GM23338 (cell line): ENCODE data around the gene TMEM131L. TPM values are rescaled to one million over a fixed set of nuclear protein-coding genes. Genes with fewer than 3 reads are reported as not detected.

Source experiments
- ATAC-seq: fragments of 200-7000 bp; cut with Tn5 transposase; 3 replicates; pipeline ENCODE4 v1.9.1; 2020
- DNase-seq: peaks from one replicate; pipeline ENCODE4 v3.0.0-alpha.2; 2015; ENCODE audit warnings: low spot score
- H2AFZ ChIP-seq: fragments of 200-600 bp; sonication (generic); 2 replicates; pipeline ENCODE4 v1.8.0; 2016; ENCODE audit warnings: antibody characterized with exemption, mild to moderate bottlenecking, moderate library complexity
- H3F3A ChIP-seq: fragments of 200-600 bp; sonication (generic); replicated peaks from 2 replicates; pipeline ENCODE4 v1.8.0; 2017; ENCODE audit warnings: antibody characterized with exemption, mixed run types, low read depth
- H3K27ac ChIP-seq: fragments of 200-600 bp; sonication (generic); 2 replicates; pipeline ENCODE4 v1.6.1; 2016; ENCODE audit warnings: low read depth
- H3K27me3 ChIP-seq: fragments of 200-600 bp; sonication (generic); 2 replicates; pipeline ENCODE4 v1.8.0; 2016; ENCODE audit warnings: mild to moderate bottlenecking, mixed run types, moderate library complexity; ENCODE audit not compliant: insufficient read depth
- H3K36me3 ChIP-seq: fragments of 200-600 bp; sonication (generic); 2 replicates; pipeline ENCODE4 v1.8.0; 2016; ENCODE audit warnings: mild to moderate bottlenecking; ENCODE audit not compliant: insufficient read depth
- H3K4me1 ChIP-seq: fragments of 200-600 bp; sonication (generic); 2 replicates; pipeline ENCODE4 v1.8.0; 2016; ENCODE audit warnings: mild to moderate bottlenecking, moderate library complexity; ENCODE audit not compliant: insufficient read depth
- H3K4me2 ChIP-seq: fragments of 200-600 bp; sonication (generic); 2 replicates; pipeline ENCODE4 v1.7.1; 2017; ENCODE audit warnings: mixed run types
- H3K4me3 ChIP-seq: fragments of 200-600 bp; sonication (generic); 2 replicates; pipeline ENCODE4 v1.6.1; 2016; ENCODE audit warnings: mixed run types
- H3K79me2 ChIP-seq: fragments of 200-600 bp; sonication (generic); replicated peaks from 2 replicates; pipeline ENCODE4 v1.8.0; 2017; ENCODE audit warnings: mild to moderate bottlenecking; ENCODE audit not compliant: insufficient read depth
- H3K9me2 ChIP-seq: fragments of 200-600 bp; sonication (generic); 2 replicates; pipeline ENCODE4 v1.8.0; 2017; ENCODE audit not compliant: insufficient read depth
- H4K20me1 ChIP-seq: fragments of 200-600 bp; sonication (generic); replicated peaks from 2 replicates; pipeline ENCODE4 v1.8.0; 2017; ENCODE audit warnings: mild to moderate bottlenecking; ENCODE audit not compliant: insufficient read depth
- H3K27ac Mint-ChIP-seq: 2 replicates; pipeline ENCODE4 v1.8.0; 2020; ENCODE audit warnings: inconsistent platforms, mild to moderate bottlenecking, moderate library complexity, mixed read lengths
- H3K27me3 Mint-ChIP-seq: 3 replicates; pipeline ENCODE4 v1.8.0; 2022; ENCODE audit warnings: low read depth, mild to moderate bottlenecking, moderate library complexity, mixed read lengths, inconsistent platforms; ENCODE audit not compliant: insufficient read depth, poor library complexity
- H3K36me3 Mint-ChIP-seq: 3 replicates; pipeline ENCODE4 v1.8.0; 2021; ENCODE audit warnings: low read depth, mild to moderate bottlenecking, inconsistent platforms, moderate library complexity, mixed read lengths
- H3K4me1 Mint-ChIP-seq: 3 replicates; pipeline ENCODE4 v1.8.0; 2020; ENCODE audit warnings: mild to moderate bottlenecking, inconsistent platforms, mixed read lengths
- H3K4me3 Mint-ChIP-seq: 3 replicates; pipeline ENCODE4 v1.8.0; 2021; ENCODE audit warnings: moderate library complexity, mild to moderate bottlenecking, inconsistent platforms, mixed read lengths
- H3K9me3 Mint-ChIP-seq: 3 replicates; pipeline ENCODE4 v1.8.0; 2020; ENCODE audit warnings: moderate library complexity, mild to moderate bottlenecking, inconsistent platforms, mixed read lengths
- CREB1 ChIP-seq: fragments of 250-450 bp; sonication (Bioruptor Pico); IDR thresholded peaks from 2 replicates; pipeline ENCODE4 v1.5.0; 2020; ENCODE audit warnings: low read depth, mild to moderate bottlenecking, moderate library complexity
- EZH2 ChIP-seq: fragments of 200-600 bp; sonication (generic); IDR thresholded peaks from one replicate; pipeline ENCODE4 v1.8.0; 2017; ENCODE audit warnings: antibody characterized with exemption, mild to moderate bottlenecking, low read depth; ENCODE audit not compliant: unreplicated experiment
- EZH2phosphoT487 ChIP-seq: fragments of 200-600 bp; sonication (generic); IDR thresholded peaks from one replicate; pipeline ENCODE4 v1.8.1; 2018; ENCODE audit warnings: antibody characterized with exemption; ENCODE audit not compliant: unreplicated experiment
- POLR2AphosphoS5 ChIP-seq: IDR thresholded peaks from 2 replicates; pipeline ENCODE4 v1.6.1; 2016; ENCODE audit warnings: antibody characterized with exemption, low read depth
- ZNF462 ChIP-seq: fragments of 250-450 bp; sonication (Bioruptor Pico); IDR thresholded peaks from 2 replicates; pipeline ENCODE4 v1.5.0; 2020; ENCODE audit warnings: mild to moderate bottlenecking, moderate library complexity
- polyA plus RNA-seq: library from polyadenylated mRNA; unstranded; fragments of >200 nt; fragmentation: Nextera tagmentation; extraction: Ambion mirVana; gene quantifications from 2 replicates; pipeline ENCODE4 v1.2.1, GENCODE V29; 2016
- total RNA-seq: library from RNA; depleted of rRNA; stranded (reverse); fragments of >200 nt; shearing (Covaris generic); gene quantifications from 2 replicates; pipeline ENCODE4 v1.2.3, GENCODE V29; 2014

The TMEM131L gene
- total and polyA plus RNA-seq, 2 experiments from 2014 or later, result 11.1 to 32.2 TPM

DNA sequence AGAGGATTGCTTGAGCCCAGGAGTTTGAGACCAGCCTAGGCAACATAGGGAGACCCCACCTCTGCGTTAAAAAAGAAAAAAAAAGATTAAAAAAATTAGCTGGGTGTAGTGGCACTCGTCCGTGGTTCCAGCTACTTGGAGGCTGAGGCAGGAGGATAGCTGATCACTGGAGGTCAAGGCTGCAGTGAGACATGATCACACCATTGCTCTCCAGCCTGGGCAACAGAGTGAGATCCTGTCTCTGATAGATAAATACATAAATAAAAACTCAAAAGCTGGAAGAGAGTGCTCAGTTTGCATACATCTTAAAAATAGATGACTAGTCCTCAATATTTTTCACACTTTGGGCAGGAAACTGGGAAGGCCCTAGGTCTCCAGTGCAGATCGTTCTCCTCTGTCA, 54.1 kb downstream of the TMEM131L start:
- H2AFZ ChIP-seq, result no peak overlapping the region
- no peak overlapping the region for H3K4me3 ChIP-seq

More for the DNA sequence above, 54.1 kb downstream of the TMEM131L start:
- TF ChIP-seq EZH2 (no peak), CREB1 (CRISPR knock-in tag) (no peak), EZH2phosphoT487 (no peak), POLR2AphosphoS5 (no peak), ZNF462 (no peak)
- Histone ChIP-seq H3F3A (no peaks in the 10 kb centered on the region), H4K20me1 (peaks cover 24% of the 10 kb centered on the region; the same call in 1 of the 2 replicates), H3K79me2 (peaks cover 71% of the 10 kb centered on the region), H3K4me1 (peaks cover 44% of the 10 kb centered on the region), H3K27me3 (no peaks in the 10 kb centered on the region), H3K27ac (peak overlapping the region; percentile 48; the same call in 1 of the 2 replicates), H3K9me2 (no peaks in the 10 kb centered on the region), H3K4me2 (no peak overlapping the region), H3K36me3 (no peaks in the 10 kb centered on the region)
- Mint-ChIP-seq H3K4me3 (no peak overlapping the region), H3K27ac (peak overlapping the region; percentile 0; the same call in 1 of the 2 replicates), H3K36me3 (no peaks in the 10 kb centered on the region), H3K27me3 (peaks cover 2% of the 10 kb centered on the region), H3K4me1 (peaks cover 38% of the 10 kb centered on the region), H3K9me3 (no peaks in the 10 kb centered on the region)
- DNase-seq (no peak), ATAC-seq (no peak)
